Measurements from ENCODE around the gene DACT1.

DACT1 gene

GRCh38 chr14:58677001-58677400 lies 39.2 kb downstream of the DACT1 start:
- no peaks in the 10 kb centered on the region for H3K27me3 ChIP-seq (replicated peaks; ENCODE audit: control insufficient read depth, insufficient read depth, low read length, poor library complexity, severe bottlenecking)
- H3K4me1 ChIP-seq (ENCODE audit: control insufficient read depth, insufficient read depth, low read length, poor library complexity, severe bottlenecking), result no peaks in the 10 kb centered on the region
- no peak overlapping the region for H3K4me3 ChIP-seq (ENCODE audit: insufficient read depth, low read depth, low read length, poor library complexity, severe bottlenecking)
- H3K9me3 ChIP-seq (ENCODE audit: control insufficient read depth, low read length), result no peaks in the 10 kb centered on the region
- H3K27ac ChIP-seq (ENCODE audit: insufficient read depth, low read length, poor library complexity, severe bottlenecking), result no peak overlapping the region
- H3K36me3 ChIP-seq (ENCODE audit: control insufficient read depth, insufficient read depth, low read length), result no peaks in the 10 kb centered on the region
- DNase-seq, result no peak

- no peaks in the 10 kb centered on the region for H3K36me3 ChIP-seq (ENCODE audit: control insufficient read depth, insufficient read depth, low read length)
- no peaks in the 10 kb centered on the region for H3K9me3 ChIP-seq (ENCODE audit: control insufficient read depth, low read length)
- H3K4me1 ChIP-seq (ENCODE audit: control insufficient read depth, insufficient read depth, low read length, poor library complexity, severe bottlenecking), result no peaks in the 10 kb centered on the region
- H3K4me3 ChIP-seq (ENCODE audit: insufficient read depth, low read depth, low read length, poor library complexity, severe bottlenecking), result no peak overlapping the region
- DNase-seq, result no peak
- no peaks in the 10 kb centered on the region for H3K27me3 ChIP-seq (replicated peaks; ENCODE audit: control insufficient read depth, insufficient read depth, low read length, poor library complexity, severe bottlenecking)
- no peak overlapping the region for H3K27ac ChIP-seq (ENCODE audit: insufficient read depth, low read length, poor library complexity, severe bottlenecking)
Observed at GRCh38 chr14:58677517-58677916, 39.8 kb downstream of the DACT1 start.

- no peak overlapping the region for H3K27ac ChIP-seq (ENCODE audit: insufficient read depth, low read length, poor library complexity, severe bottlenecking)
- no peaks in the 10 kb centered on the region for H3K27me3 ChIP-seq (replicated peaks; ENCODE audit: control insufficient read depth, insufficient read depth, low read length, poor library complexity, severe bottlenecking)
- H3K36me3 ChIP-seq (ENCODE audit: control insufficient read depth, insufficient read depth, low read length), result no peaks in the 10 kb centered on the region
- DNase-seq, result no peak
- H3K4me3 ChIP-seq (ENCODE audit: insufficient read depth, low read depth, low read length, poor library complexity, severe bottlenecking), result no peak overlapping the region
- H3K4me1 ChIP-seq (ENCODE audit: control insufficient read depth, insufficient read depth, low read length, poor library complexity, severe bottlenecking), result no peaks in the 10 kb centered on the region
- no peaks in the 10 kb centered on the region for H3K9me3 ChIP-seq (ENCODE audit: control insufficient read depth, low read length)
Observed at GRCh38 chr14:58677996-58678395, 40.2 kb downstream of the DACT1 start.

- H3K27me3 ChIP-seq (replicated peaks; ENCODE audit: control insufficient read depth, insufficient read depth, low read length, poor library complexity, severe bottlenecking), result no peaks in the 10 kb centered on the region
- no peaks in the 10 kb centered on the region for H3K9me3 ChIP-seq (ENCODE audit: control insufficient read depth, low read length)
- H3K4me1 ChIP-seq (ENCODE audit: control insufficient read depth, insufficient read depth, low read length, poor library complexity, severe bottlenecking), result no peaks in the 10 kb centered on the region
- no peak overlapping the region for H3K27ac ChIP-seq (ENCODE audit: insufficient read depth, low read length, poor library complexity, severe bottlenecking)
- H3K4me3 ChIP-seq (ENCODE audit: insufficient read depth, low read depth, low read length, poor library complexity, severe bottlenecking), result no peak overlapping the region
- no peaks in the 10 kb centered on the region for H3K36me3 ChIP-seq (ENCODE audit: control insufficient read depth, insufficient read depth, low read length)
- no peak for DNase-seq
Observed at GRCh38 chr14:58680698-58681097, 42.9 kb downstream of the DACT1 start.

GRCh38 chr14:58687232-58687795 lies 49.6 kb downstream of the DACT1 start:
- H3K27me3 ChIP-seq (replicated peaks; ENCODE audit: control insufficient read depth, insufficient read depth, low read length, poor library complexity, severe bottlenecking), result no peaks in the 10 kb centered on the region
- no peak for DNase-seq
- H3K4me1 ChIP-seq (ENCODE audit: control insufficient read depth, insufficient read depth, low read length, poor library complexity, severe bottlenecking), result no peaks in the 10 kb centered on the region
- H3K36me3 ChIP-seq (ENCODE audit: control insufficient read depth, insufficient read depth, low read length), result no peaks in the 10 kb centered on the region
- H3K4me3 ChIP-seq (ENCODE audit: insufficient read depth, low read depth, low read length, poor library complexity, severe bottlenecking), result no peak overlapping the region
- H3K9me3 ChIP-seq (ENCODE audit: control insufficient read depth, low read length), result no peaks in the 10 kb centered on the region
- H3K27ac ChIP-seq (ENCODE audit: insufficient read depth, low read length, poor library complexity, severe bottlenecking), result no peak overlapping the region

- Histone ChIP-seq H3K9me3 (ENCODE audit: control insufficient read depth, low read length) (no peaks in the 10 kb centered on the region), H3K27ac (ENCODE audit: insufficient read depth, low read length, poor library complexity, severe bottlenecking) (no peak overlapping the region), H3K4me1 (ENCODE audit: control insufficient read depth, insufficient read depth, low read length, poor library complexity, severe bottlenecking) (no peaks in the 10 kb centered on the region), H3K27me3 (replicated peaks; ENCODE audit: control insufficient read depth, insufficient read depth, low read length, poor library complexity, severe bottlenecking) (no peaks in the 10 kb centered on the region), H3K36me3 (ENCODE audit: control insufficient read depth, insufficient read depth, low read length) (no peaks in the 10 kb centered on the region), H3K4me3 (ENCODE audit: insufficient read depth, low read depth, low read length, poor library complexity, severe bottlenecking) (no peak overlapping the region)
- no peak for DNase-seq
Observed at GRCh38 chr14:58690801-58691516, 53.2 kb downstream of the DACT1 start.

GRCh38 chr14:58693048-58693447 lies 55.3 kb downstream of the DACT1 start:
- H3K4me3 ChIP-seq (ENCODE audit: insufficient read depth, low read depth, low read length, poor library complexity, severe bottlenecking), result no peak overlapping the region
- no peaks in the 10 kb centered on the region for H3K4me1 ChIP-seq (ENCODE audit: control insufficient read depth, insufficient read depth, low read length, poor library complexity, severe bottlenecking)
- H3K27ac ChIP-seq (ENCODE audit: insufficient read depth, low read length, poor library complexity, severe bottlenecking), result no peak overlapping the region
- no peaks in the 10 kb centered on the region for H3K36me3 ChIP-seq (ENCODE audit: control insufficient read depth, insufficient read depth, low read length)
- no peaks in the 10 kb centered on the region for H3K27me3 ChIP-seq (replicated peaks; ENCODE audit: control insufficient read depth, insufficient read depth, low read length, poor library complexity, severe bottlenecking)
- H3K9me3 ChIP-seq (ENCODE audit: control insufficient read depth, low read length), result no peaks in the 10 kb centered on the region
- DNase-seq, result no peak

- Histone ChIP-seq H3K36me3 (ENCODE audit: control insufficient read depth, insufficient read depth, low read length) (no peaks in the 10 kb centered on the region), H3K4me1 (ENCODE audit: control insufficient read depth, insufficient read depth, low read length, poor library complexity, severe bottlenecking) (no peaks in the 10 kb centered on the region), H3K4me3 (ENCODE audit: insufficient read depth, low read depth, low read length, poor library complexity, severe bottlenecking) (no peak overlapping the region), H3K9me3 (ENCODE audit: control insufficient read depth, low read length) (no peaks in the 10 kb centered on the region), H3K27ac (ENCODE audit: insufficient read depth, low read length, poor library complexity, severe bottlenecking) (no peak overlapping the region), H3K27me3 (replicated peaks; ENCODE audit: control insufficient read depth, insufficient read depth, low read length, poor library complexity, severe bottlenecking) (no peaks in the 10 kb centered on the region)
- no peak for DNase-seq
Observed at GRCh38 chr14:58695514-58695913, 57.8 kb downstream of the DACT1 start.

GRCh38 chr14:58697266-58697929 lies 59.6 kb downstream of the DACT1 start:
- H3K9me3 ChIP-seq (ENCODE audit: control insufficient read depth, low read length), result no peaks in the 10 kb centered on the region
- DNase-seq, result no peak
- no peaks in the 10 kb centered on the region for H3K4me1 ChIP-seq (ENCODE audit: control insufficient read depth, insufficient read depth, low read length, poor library complexity, severe bottlenecking)
- H3K27ac ChIP-seq (ENCODE audit: insufficient read depth, low read length, poor library complexity, severe bottlenecking), result no peak overlapping the region
- H3K4me3 ChIP-seq (ENCODE audit: insufficient read depth, low read depth, low read length, poor library complexity, severe bottlenecking), result no peak overlapping the region
- no peaks in the 10 kb centered on the region for H3K27me3 ChIP-seq (replicated peaks; ENCODE audit: control insufficient read depth, insufficient read depth, low read length, poor library complexity, severe bottlenecking)
- H3K36me3 ChIP-seq (ENCODE audit: control insufficient read depth, insufficient read depth, low read length), result no peaks in the 10 kb centered on the region

Data from effector memory CD4-positive, alpha-beta T cell (primary cell).